ENCODE data around the gene SCARF2.
"Not testable (repeated sequence)": the region's sequence is repeated elsewhere in the genome, so short reads cannot be mapped to it uniquely, and the experiment has no call there.

SCARF2 gene

DNA sequence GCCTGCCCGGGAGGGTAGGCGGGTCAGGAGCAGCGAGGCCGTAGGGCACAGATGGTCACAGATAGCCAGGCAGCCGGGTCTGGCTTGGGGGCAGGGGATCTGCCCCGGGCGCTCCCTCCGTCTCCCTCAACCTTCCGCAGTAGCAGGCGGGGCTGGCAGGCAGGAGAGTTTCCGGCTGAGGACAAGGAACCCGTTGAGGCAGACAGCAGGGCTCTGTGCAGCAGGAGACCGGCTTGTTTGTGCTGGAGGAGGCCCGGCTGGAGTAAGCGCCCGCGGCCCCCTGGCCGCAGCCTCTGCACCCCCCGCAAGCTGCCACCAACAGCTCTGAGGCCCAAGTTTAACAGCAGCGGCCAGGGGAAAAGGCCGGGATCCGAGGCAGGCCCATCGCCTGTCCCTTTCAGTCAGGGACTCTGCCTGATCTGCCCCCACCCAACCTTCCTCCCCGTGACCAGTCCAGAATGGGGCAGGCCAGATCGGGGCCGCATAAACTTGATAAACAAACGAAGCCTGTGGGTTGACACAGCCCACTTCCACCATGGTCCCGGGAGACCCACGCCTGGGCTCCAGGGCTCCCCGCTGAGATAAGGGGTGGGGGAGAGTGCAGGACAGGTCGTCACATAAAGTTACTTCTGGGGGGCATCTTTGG lies 13.6 kb downstream of the SCARF2 start:
- Mint-ChIP-seq H3K9me3 (no peaks in the 10 kb centered on the region), H3K27ac (no peak overlapping the region), H3K4me3 (no peak overlapping the region), H3K36me3 (no peaks in the 10 kb centered on the region), H3K27me3 (peaks cover 23 to 47% of the 10 kb centered on the region in 2 donors), H3K4me1 (peaks cover 7 to 13% of the 10 kb centered on the region in 2 donors)
- ATAC-seq (replicated peaks) (no peak), DNase-seq (no peak)

DNA sequence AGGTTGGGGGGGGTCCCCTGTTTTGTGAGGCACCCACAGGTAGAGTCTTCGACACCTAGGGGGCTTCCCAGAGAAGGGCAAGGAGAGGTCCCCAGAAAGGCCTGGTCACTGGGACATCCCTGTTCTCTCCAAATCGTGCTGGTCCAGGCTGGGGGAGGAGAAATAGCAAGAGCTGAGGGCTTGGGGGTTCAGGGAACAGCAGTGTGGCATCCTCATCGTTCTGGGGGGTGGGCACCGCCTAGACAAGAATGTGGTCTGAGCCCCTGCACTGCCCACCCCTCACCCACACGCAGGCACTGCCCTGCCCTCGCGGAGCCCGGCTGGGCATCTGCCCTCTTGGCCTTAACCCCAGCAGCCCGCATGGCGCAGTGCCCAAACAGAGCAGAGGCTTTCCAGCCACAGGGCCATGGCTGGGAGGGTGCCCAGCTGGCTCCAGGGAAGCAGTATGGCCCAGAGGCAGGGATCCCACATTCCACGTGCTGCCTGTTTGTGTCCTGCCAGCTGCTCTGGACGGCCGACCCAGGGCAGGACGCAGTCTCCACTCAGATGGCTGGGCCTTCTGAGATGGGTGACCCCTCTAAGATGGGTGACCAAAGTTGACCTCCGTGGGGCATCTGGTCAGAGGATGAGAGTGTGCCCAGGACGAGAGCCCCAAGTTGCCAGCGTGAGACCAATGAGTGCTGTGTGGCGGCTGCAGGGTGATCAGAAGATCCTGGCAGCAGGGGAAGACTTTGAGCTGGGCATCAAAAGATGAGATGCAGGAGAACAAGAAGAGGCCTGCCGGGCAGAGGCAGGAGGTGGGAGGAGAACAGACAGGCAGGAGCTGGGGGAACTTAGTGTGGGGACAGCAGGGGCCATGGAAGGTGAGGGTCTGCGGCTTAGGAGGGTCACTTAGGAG lies 14.4 kb downstream of the SCARF2 start:
- H3K27ac Mint-ChIP-seq, result no peak overlapping the region
- peaks cover 5 to 11% of the 10 kb centered on the region in 2 donors for H3K4me1 Mint-ChIP-seq
- ATAC-seq (replicated peaks) (no peak), DNase-seq (no peak)
- peaks cover 19 to 42% of the 10 kb centered on the region in 2 donors for H3K27me3 Mint-ChIP-seq
- H3K9me3 Mint-ChIP-seq, result no peaks in the 10 kb centered on the region
- no peaks in the 10 kb centered on the region for H3K36me3 Mint-ChIP-seq
- H3K4me3 Mint-ChIP-seq, result no peak overlapping the region

DNA sequence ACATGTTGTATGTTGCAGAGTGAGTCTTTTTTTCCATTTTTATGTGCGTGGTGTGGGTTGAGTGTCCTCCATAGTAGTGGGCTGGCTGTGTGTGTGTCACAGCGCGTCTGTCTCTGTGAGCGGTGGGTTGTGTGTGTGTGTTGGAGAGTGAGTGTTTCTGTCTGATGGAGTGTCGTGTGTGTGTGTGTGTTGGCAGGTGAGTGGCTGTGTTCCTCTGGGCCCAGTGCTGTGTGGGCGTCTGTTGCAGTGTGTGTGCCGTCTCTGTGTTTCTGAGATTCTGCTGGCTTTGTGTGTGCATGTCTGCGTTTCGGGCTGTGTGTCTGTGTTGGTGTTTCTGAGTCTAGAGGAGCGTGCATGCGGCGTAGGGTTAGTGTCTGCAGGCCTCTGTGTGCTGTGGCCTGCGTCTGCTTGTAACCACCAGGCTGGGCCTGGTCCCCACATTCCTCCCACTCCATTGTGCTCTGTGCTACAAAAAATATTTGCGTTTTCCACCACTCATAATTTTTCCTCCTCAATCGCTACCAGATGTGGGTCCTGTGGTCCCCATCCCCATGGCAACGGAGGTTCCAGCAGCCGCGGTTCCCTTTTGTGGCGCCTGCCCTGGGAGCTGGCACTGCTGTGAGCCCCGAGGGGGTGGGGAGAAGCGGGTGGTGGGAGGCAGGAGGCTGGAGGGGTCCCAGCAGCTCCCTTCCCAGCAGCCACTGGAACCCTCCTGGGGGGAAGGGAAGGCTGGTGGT lies 15.2 kb downstream of the SCARF2 start:
- ATAC-seq (replicated peaks), result no peak

DNA sequence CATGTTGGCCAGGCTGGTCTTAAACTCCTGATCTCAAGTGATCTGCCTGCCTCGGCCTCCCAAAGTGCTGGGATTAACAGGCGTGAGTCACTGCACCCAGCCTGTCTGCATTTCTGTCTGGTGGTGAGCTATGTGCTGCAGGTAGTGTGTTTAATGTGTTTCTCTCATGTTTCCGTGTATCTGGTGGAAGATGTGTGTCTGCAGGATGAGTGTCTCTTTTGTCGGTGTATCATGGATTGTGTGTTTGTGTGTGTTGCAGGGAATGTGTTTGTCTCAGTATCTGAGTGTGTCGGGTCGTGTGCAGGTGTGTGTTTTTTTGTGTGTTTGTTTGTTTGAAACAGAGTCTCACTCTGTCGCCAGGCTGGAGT lies 16.1 kb downstream of the SCARF2 start:
- H3K27me3 Mint-ChIP-seq, result peaks cover 8 to 28% of the 10 kb centered on the region in 2 donors

More for the DNA sequence above, 15.2 kb downstream of the SCARF2 start:
- Mint-ChIP-seq H3K36me3 (no peaks in the 10 kb centered on the region), H3K9me3 (no peaks in the 10 kb centered on the region), H3K4me3 (no peak overlapping the region), H3K27me3 (peaks cover 15 to 37% of the 10 kb centered on the region in 2 donors), H3K27ac (no peak overlapping the region), H3K4me1 (peaks cover 5 to 17% of the 10 kb centered on the region in 2 donors)
- no peak for DNase-seq

DNA sequence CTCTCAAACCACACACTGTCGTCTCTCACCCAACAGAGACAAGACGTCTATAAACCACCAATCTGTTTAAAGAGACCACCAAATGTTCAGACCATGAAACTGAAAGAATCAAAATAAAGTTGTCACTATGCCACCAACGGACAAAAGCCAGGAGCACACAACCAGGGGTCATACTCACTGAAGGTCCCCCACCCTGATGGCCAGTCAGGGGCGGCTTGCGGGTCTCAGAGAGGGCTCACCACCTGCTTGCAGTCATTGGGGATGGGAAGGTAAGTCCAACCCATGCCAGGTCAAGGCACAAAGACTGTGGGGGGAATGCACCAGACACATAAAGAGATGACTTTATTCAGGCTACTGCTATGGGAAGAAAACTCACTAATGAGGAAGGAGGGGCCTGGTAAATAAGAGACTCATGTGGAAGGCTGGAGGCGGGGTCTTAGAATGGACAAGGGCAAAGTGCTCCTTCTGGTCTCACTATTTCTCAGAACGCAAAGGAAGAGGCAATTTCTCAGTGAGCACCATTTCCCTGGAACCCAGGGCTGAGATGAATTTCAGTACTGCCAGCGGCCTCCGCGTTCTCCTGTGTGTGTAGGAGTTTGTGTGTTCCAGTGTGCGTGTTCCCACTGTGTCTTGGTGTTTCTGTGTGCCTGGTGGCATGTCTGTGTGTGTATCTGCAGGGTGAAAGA lies 17.3 kb downstream of the SCARF2 start:
- peaks cover 8 to 24% of the 10 kb centered on the region in 2 donors for H3K27me3 Mint-ChIP-seq
- no peak overlapping the region for H3K27ac Mint-ChIP-seq
- no peak for ATAC-seq (replicated peaks)
- H3K4me3 Mint-ChIP-seq, result no peak overlapping the region
- peaks cover 5 to 17% of the 10 kb centered on the region in 2 donors for H3K4me1 Mint-ChIP-seq
- no peaks in the 10 kb centered on the region for H3K36me3 Mint-ChIP-seq
- no peak for DNase-seq
- H3K9me3 Mint-ChIP-seq, result no peaks in the 10 kb centered on the region

More for the DNA sequence above, 16.1 kb downstream of the SCARF2 start:
- DNase-seq, result no peak
- Mint-ChIP-seq H3K27ac (no peak overlapping the region), H3K36me3 (no peaks in the 10 kb centered on the region), H3K4me3 (no peak overlapping the region), H3K9me3 (no peaks in the 10 kb centered on the region), H3K4me1 (peaks cover 5 to 17% of the 10 kb centered on the region in 2 donors)
- ATAC-seq (replicated peaks), result no peak

DNA sequence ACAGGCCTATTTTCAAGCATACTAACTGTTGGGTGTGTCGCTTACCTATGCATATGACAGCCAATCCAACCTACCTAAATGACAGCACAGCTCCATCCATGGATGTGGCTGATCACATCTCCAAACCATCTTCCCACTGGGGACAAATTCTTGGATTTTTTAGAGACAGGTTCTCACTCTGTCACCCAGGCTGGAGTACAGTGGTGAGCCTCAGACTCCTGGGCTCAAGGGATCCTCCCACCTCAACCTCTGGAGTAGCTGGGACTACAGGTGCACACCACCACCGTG lies 18.0 kb downstream of the SCARF2 start:
- Mint-ChIP-seq H3K4me3 (no peak overlapping the region), H3K36me3 (no peaks in the 10 kb centered on the region), H3K27me3 (peaks cover 8 to 17% of the 10 kb centered on the region in 2 donors), H3K9me3 (no peaks in the 10 kb centered on the region), H3K27ac (no peak overlapping the region), H3K4me1 (peaks cover 3 to 13% of the 10 kb centered on the region in 2 donors)
- ATAC-seq (replicated peaks), result no peak
- no peak for DNase-seq

DNA sequence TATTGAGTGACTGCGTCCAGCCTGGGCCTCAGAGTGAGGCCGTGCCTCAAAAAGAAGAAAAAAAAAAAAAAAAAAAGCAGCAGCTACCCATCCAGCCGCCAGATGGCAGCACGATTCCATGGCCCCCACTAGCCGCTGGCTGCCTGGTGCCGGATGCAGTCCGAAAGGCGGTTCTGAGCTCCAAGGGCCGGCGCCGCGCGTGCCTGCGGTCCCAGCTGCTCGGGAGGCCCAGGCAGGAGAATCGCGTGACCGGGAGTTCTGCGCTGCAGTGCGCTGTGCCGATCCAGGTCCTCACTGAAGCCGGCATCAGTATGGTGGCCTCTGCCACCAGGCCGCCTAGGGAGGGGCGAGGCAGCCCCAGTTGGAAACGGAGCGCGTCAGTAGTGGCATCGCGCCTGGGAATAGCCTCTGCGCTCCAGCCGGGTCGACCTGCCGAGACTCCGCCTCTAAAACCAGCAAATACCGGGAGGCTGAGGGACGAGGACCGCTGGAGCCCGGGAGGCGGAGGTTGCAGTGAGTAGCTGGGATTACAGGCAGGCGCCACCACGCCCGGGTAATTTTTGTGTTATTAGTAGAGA lies 19.3 kb downstream of the SCARF2 start:
- H3K4me1 Mint-ChIP-seq, result peaks cover 0 to 8% of the 10 kb centered on the region in 2 donors
- H3K27me3 Mint-ChIP-seq, result peaks cover under 1 to 5% of the 10 kb centered on the region in 2 donors
- ATAC-seq (replicated peaks) (peak; percentile 91 to 93), DNase-seq (peak; percentile 39)
- H3K36me3 Mint-ChIP-seq, result no peaks in the 10 kb centered on the region
- H3K4me3 Mint-ChIP-seq, result peak overlapping the region; percentile 66 to 75
- H3K27ac Mint-ChIP-seq, result no peak overlapping the region
- no peaks in the 10 kb centered on the region for H3K9me3 Mint-ChIP-seq

DNA sequence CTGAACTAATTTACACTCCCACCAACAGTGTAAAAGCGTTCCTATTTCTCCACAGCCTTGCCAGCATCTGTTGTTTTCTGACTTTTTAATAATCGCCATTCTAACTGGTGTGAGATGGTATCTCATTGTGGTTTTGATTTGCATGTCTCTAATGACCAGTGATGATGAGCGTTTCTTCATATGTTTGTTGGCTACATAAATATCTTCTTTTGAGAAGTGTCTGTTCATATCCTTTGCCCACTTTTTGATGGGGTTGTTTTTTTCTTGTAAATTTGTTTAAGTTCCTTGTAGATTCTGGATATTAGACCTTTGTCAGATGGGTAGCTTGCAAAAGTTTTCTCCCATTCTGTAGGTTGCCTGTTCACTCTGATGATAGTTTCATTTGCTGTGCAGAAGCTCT lies 21.9 kb downstream of the SCARF2 start:
- H3K4me1 Mint-ChIP-seq; H3K27ac Mint-ChIP-seq; H3K36me3 Mint-ChIP-seq; H3K9me3 Mint-ChIP-seq; H3K4me3 Mint-ChIP-seq; H3K27me3 Mint-ChIP-seq; ATAC-seq (replicated peaks); DNase-seq: not testable (repeated sequence)

DNA sequence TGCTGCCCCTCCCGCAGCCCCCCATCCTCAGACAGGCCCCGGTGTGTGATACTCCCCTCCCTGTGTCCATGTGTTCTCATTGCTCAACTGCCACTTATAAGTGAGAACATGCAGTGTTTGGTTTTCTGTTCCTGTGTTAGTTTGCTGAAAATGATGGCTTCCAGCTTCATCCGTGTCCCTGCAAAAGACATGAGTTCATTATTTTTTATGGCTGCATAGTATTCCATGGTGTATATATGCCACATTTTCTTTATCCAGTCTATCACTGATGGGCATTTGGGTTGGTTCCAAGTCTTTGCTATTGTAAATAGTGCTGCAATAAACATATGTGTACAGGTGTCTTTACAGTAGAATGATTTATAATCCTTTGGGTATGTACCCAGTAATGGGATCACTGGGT lies 22.4 kb downstream of the SCARF2 start:
- not testable (repeated sequence) for H3K27me3 Mint-ChIP-seq; H3K9me3 Mint-ChIP-seq; H3K36me3 Mint-ChIP-seq; DNase-seq; H3K27ac Mint-ChIP-seq; H3K4me3 Mint-ChIP-seq; ATAC-seq (replicated peaks); H3K4me1 Mint-ChIP-seq

DNA sequence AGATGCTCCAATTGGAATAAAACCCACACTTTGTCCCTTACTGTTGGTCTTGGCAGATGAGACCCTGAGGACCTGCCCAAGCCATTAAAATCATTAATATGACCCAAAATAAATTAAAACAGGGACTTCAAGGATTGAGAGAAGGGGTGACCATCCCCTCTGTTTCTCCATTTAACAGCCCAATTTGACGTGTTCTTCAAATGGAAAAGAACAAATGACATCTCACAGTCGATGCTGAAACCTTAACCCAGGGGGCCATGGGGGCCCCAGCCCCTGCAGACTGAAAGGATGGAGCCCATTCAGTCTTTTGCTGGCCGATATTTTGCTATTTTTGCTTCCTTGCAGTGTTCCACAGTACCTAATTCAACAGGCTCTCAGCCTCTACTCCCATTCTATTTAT lies 23.2 kb downstream of the SCARF2 start:
- ATAC-seq (replicated peaks) (no peak), DNase-seq (no peak)
- Mint-ChIP-seq H3K9me3 (no peaks in the 10 kb centered on the region), H3K36me3 (peaks cover 0 to 3% of the 10 kb centered on the region in 2 donors), H3K4me3 (no peak overlapping the region), H3K27ac (no peak overlapping the region), H3K4me1 (peaks cover 0 to 8% of the 10 kb centered on the region in 2 donors), H3K27me3 (no peaks in the 10 kb centered on the region)

DNA sequence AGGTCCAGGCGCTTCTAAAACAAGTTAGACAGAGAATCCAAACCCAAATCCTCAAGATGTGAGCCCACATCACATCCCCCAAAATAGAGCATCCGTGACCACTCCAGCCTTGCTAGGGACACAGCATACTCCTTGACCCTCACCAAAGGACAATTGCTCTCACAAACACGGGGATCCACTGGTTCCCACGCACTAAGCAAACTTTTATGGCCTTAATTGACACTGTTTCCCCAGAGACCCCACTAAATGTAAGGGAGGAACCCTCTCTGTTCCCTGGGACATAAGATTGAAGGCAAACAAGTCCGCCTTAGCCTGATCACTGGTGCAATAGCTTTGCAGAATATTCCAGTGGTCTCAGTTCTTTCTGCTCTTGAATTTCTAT lies 23.6 kb downstream of the SCARF2 start:
- Mint-ChIP-seq H3K4me1 (peaks cover 0 to 8% of the 10 kb centered on the region in 2 donors), H3K9me3 (no peaks in the 10 kb centered on the region), H3K4me3 (no peak overlapping the region), H3K36me3 (peaks cover 0 to 3% of the 10 kb centered on the region in 2 donors), H3K27ac (no peak overlapping the region), H3K27me3 (no peaks in the 10 kb centered on the region)
- ATAC-seq (replicated peaks), result no peak
- DNase-seq, result no peak

DNA sequence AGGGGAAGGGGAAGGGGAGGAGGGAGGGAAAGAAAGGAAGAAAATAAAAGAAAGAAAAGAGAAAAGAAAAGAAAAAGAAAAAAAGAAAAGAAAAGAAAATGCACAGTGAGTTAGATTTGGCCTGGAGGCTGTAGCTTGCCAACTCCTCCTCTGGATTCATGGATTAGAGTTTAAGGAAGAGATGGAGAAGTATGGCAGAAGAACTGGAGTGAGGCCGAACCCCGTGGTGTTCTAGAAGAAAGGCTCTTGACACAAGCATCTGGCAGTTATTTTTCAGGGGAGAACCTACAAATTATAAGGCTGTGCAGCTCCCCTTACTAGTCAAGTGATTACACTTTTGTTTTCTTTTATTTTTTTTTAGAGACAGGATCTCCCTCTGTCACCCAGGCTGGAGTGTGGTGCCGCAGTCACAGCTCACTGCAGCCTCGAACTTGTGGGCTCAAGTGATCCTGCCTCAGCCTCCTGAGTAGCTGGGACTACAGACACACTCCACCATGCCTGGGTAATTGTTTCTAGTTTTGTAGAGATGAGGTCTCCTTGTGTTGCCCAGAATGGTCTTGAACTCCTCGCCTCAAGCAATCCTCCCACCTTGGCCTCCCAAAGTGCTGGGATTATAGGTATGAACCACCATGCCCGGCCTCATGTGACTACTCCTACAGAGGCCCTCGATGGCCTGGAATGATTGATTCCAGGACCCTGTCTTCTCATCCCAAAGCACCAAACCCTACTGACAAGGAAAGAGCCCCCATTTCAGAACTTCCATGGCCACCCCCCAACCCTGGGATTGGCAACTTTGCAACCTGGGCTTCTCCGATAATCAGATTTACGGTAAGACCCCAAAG lies 24.2 kb downstream of the SCARF2 start:
- H3K9me3 Mint-ChIP-seq, result no peaks in the 10 kb centered on the region
- H3K27me3 Mint-ChIP-seq, result no peaks in the 10 kb centered on the region
- H3K4me1 Mint-ChIP-seq, result peaks cover 0 to 7% of the 10 kb centered on the region in 2 donors
- peaks cover 0 to 3% of the 10 kb centered on the region in 2 donors for H3K36me3 Mint-ChIP-seq
- DNase-seq, result no peak
- no peak overlapping the region for H3K27ac Mint-ChIP-seq
- no peak overlapping the region for H3K4me3 Mint-ChIP-seq
- ATAC-seq (replicated peaks), result no peak

DNA sequence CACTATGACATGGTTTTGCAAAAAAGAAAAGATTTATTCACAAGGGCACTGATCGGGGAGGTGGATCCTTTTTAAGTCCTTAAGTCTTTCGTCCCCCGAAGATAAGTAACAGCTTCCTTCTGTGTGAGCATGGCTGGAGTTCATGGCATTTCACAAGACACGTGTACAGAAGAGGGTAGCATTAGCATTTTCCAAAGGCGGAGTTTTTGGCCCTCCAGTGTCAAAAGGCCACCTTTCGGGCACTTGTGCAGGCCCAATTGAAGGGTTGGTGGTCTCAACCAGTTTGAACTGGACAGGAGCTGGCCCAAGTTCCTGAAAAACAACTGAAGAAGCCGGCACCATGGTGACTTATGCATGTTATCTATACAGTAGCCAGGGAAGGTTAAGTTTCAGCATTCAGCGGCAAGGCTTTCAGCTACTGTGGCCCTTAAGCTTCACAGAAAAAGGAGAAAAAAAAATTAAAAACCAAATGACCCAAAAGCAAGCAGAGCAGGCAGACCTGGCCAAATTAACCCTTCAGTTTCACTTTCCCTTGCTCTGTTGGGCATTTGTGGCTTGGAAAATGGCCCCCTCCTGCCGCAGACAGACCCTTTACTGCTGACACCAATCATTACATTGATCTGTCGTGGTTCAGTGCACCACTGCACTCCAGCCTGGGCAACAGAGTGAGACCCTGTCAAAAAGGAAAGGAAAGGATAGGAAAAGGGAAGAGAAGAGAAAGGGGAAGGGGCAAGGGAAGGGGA lies 25.0 kb downstream of the SCARF2 start:
- ATAC-seq (replicated peaks), result no peak
- Mint-ChIP-seq H3K27me3 (no peaks in the 10 kb centered on the region), H3K27ac (no peak overlapping the region), H3K4me1 (no peaks in the 10 kb centered on the region), H3K9me3 (no peaks in the 10 kb centered on the region), H3K4me3 (no peak overlapping the region), H3K36me3 (peaks cover 0 to 3% of the 10 kb centered on the region in 2 donors)
- DNase-seq, result no peak

Data from stimulated activated naive B cell treated with anti-CD40 and anti-IgM and Interleukin-4, amounts not matched to agents 10 μg/mL and 1 μg/mL and 100 μg/mL, for 72 hours (primary cell).